GM19099 (cell line): ENCODE results near the gene H6PD.

Experiments used
- POLR2A ChIP-seq: IDR thresholded peaks from 3 replicates; pipeline ENCODE4 v1.6.1; 2011; ENCODE audit warnings: low read depth; ENCODE audit not compliant: insufficient read length; ENCODE audit errors: extremely low read depth

The H6PD gene

DNA sequence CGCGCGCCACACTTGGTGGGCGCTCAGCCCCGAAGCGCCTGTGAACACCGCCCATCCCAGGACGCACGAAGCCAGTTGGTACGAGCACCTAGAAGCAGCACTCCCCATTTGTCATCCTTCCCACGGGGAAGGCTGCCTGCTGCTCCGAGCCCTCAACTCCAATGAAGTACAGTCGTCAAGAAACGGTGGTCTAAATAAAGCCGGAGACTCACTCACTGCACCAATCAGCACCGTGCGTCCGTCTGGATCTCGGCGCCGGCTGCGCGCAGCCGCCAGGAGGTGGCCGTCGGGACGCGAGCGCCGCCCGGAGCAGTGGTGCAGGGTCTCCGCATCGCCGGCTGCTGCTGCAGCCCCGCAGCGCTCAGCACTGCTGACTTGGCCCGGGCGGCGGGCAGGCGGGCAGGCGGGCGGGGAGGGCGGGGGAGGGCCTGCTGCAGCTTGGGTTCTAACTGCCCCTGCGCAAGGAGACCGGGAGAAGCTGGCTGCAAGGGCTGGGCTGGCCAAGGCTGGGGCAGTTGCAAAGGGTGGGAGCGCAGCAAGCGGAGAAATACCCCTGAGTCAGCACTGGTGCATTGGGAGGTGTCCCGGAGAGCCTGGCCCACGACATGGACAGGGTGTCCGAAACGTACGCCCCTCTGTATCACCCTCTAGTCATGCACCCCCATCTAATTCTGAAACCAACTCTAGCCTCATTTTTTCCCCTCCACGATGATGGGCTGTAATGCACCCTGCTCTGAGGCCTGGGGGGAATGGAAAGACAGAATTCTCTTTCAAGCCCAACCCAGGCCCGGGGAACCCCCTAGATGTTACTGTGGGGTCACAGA is 35.8 kb upstream of the H6PD start:
- no peak for TF ChIP-seq POLR2A

GRCh38 chr1:9200441-9200840 is 34.1 kb upstream of the H6PD start:
- TF ChIP-seq POLR2A: no peak

DNA sequence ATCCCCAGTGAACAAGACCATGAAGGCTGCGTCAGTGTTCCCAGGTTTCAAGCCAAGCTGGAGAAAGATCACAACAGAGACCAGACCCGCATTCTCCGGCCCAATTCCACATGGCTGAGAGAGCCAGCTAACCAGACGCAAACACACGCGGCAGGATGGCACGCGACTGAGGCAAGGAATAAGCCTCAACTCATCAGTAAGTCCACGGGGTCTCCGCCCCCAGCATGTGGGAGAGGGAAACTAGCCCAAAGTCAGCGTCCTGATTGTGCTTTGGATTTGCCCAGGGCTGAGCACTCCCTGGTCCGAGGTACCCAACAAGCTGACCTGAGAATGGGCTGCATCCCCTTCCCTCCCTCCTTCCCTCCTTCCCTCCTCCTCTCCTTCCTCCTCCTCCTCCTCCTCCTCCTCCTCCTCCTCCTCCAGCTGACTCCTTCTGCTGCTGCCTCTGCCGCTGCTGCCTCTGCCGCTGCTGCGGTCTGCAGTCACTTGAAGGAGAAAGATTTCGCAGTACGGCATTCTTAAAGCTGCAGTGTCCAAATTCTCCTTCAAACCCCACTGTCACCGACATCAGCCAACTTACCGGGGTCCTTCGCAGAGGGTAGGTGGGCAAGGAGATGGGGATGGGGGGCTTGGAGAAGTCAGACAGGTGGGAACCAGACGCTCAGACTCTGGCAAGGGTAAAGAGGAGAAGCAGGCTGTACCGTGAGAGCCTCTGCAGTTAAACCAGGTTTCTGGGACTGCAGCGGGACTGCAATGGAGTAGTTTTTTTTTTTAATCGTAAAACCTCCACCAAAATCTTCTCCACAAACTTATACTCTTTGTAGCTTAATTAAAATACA is 33.0 kb upstream of the H6PD start:
- TF ChIP-seq POLR2A: no peak

GRCh38 chr1:9202240-9202870 is 32.2 kb upstream of the H6PD start:
- TF ChIP-seq POLR2A: no peak

DNA sequence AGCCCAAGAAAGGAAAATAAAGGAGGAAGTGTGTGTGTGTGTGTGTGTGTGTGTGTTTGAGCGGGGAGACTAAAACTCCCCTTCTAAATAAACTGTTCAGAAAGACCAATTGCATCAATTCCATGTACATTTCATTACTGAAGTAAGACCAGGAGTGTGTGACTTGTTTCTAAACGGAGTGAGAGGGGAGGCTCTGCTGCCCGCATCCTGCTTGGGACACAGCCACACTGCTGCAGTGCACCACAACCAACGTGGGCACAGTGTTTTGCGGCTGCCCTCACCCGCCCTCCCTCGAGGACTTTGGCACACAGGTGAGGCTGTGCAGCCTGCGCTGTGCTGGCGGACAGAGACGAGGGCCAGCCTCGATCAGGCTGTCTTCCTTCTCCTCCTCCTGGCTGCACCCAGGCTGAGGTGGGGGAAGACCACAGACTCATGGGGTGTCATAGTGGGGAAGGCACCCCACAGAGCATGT is 31.0 kb upstream of the H6PD start:
- no peak for TF ChIP-seq POLR2A

GRCh38 chr1:9204156-9204720 is 30.3 kb upstream of the H6PD start:
- TF ChIP-seq POLR2A: no peak

DNA sequence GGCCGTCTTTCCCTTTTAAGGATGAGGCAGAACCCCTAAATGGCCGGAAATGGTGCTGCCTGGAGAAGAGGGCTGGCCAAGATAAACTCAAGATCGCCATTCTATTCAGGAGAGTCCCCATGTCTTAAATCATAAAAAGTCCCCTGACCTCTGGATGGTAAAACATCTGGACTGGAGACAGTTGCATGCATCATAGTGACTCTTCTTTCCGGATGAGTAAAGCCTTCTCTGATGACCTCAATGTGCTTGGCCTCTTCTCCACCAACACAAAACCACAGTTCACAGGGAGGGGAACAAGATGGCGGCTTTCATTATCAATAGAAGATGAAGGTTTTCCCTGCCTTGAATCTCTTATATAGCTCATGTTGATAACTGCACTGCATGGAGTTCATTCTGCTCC is 27.5 kb upstream of the H6PD start:
- TF ChIP-seq POLR2A: no peak

- no peak for TF ChIP-seq POLR2A
Measured at GRCh38 chr1:9207715-9208114, 26.9 kb upstream of the H6PD start.

GRCh38 chr1:9211291-9211811 is 23.2 kb upstream of the H6PD start:
- no peak for TF ChIP-seq POLR2A

- TF ChIP-seq POLR2A: no peak
Measured at GRCh38 chr1:9212735-9213134, 21.8 kb upstream of the H6PD start.

DNA sequence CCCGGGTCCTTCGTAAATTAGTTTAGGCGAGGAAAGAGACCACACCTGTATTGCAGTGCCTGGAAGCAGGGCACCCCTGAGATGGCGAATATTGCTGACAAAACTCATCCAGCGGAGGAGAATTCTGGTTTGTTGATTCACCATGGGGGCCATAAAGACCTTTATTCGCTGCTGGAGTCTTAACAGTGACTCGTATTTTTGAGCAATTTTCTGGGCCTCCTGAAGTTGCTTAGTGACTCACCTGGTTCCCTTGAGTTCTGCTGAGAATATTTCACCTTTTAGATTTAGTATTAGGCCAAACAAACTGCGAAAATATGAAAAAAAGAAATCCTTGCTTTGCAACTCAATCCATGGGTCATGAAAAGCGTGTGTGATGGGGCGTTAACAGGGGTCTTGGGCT is 20.6 kb upstream of the H6PD start:
- no peak for TF ChIP-seq POLR2A

- no peak for TF ChIP-seq POLR2A
Measured at GRCh38 chr1:9218917-9219316, 15.7 kb upstream of the H6PD start.

- TF ChIP-seq POLR2A: no peak
Measured at GRCh38 chr1:9222846-9223625, 11.5 kb upstream of the H6PD start.
